ENCODE measurements around the gene COL6A1. TPM values are rescaled to one million over a fixed set of nuclear protein-coding genes. Genes with fewer than 3 reads are reported as not detected.

COL6A1 gene
- total RNA-seq, 1 donor from 2014 or later, result 135 TPM

DNA sequence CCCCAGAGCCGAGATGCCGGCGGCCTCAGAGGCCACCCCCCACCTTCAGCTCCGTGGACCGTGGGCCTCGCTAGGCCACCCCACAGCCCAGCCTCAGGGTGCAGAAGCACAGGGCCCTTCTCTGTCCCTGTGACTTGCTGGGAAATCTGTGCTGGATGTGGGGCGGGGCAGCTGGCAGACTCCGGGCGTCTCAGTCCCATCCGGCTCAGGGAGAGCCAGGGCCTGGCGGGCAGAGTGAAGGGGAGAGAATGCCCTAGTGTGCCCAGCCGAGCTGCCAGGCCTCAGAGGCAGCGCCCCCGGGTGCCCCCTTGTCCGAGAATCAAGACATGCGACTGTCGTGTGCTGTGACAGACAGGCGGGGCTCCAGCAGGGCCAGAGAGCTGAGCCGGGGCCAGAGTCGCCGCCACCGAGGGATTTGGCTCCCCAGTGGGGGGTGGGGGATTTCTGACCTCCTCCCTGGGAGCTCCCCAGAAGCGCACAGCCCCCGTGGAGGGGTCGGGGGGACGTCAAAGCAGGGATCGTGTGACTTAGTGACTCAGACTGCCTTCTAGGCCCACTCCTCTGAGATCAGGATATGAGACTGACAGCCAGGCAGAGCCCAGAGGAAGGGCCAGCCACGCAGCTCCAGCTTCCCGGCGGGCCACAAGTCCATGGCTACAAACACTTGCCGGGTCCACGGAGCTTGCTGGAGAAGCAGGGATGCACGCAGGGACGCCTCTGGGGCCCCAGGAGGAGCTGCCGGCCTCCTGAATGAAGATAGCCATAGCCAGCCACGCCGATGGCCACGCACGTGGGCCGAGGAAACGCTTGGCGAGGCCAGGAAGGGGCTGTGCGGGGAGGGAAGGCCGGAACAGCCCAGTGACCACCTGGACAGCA is 11.9 kb downstream of the COL6A1 start:
- no peak overlapping the region for H3K4me3 ChIP-seq (ENCODE audit: low read depth, low read length)
- no peak for DNase-seq (ENCODE audit: low read depth)
- TF ChIP-seq CTCF (conservative IDR thresholded peaks at IDR 0.05; ENCODE audit: low read depth, low read length), result no peak

DNA sequence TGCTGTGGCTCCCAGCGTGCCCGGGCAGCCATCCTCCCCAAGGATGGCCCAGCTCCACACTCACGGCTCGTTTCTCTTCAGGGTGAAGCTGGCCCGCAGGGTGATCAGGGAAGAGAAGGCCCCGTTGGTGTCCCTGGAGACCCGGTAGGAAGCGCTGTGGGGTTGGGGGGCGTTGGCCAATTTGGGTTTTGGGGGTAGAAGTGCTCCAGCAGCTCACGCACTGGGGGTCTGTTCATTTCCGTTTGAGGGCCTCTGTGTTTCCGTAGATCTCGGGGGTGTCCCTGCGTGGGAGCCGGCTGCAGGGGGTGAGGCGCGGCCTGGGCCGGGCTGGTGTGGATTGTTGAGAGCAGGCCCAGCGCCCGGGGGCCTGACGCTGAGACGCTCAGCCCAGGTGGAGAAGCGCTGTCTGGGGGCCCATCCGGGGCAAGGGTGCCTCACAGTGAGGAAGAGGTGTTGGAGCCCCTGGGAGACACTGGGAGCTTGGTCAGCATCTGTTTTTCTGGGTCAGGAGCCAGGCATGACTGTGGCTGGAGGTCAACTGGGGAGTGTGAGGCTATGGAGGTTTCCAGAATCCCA is 12.6 kb downstream of the COL6A1 start:
- no peak overlapping the region for H3K4me3 ChIP-seq (ENCODE audit: low read depth, low read length)
- TF ChIP-seq CTCF (conservative IDR thresholded peaks at IDR 0.05; ENCODE audit: low read depth, low read length), result no peak
- DNase-seq (ENCODE audit: low read depth), result no peak

DNA sequence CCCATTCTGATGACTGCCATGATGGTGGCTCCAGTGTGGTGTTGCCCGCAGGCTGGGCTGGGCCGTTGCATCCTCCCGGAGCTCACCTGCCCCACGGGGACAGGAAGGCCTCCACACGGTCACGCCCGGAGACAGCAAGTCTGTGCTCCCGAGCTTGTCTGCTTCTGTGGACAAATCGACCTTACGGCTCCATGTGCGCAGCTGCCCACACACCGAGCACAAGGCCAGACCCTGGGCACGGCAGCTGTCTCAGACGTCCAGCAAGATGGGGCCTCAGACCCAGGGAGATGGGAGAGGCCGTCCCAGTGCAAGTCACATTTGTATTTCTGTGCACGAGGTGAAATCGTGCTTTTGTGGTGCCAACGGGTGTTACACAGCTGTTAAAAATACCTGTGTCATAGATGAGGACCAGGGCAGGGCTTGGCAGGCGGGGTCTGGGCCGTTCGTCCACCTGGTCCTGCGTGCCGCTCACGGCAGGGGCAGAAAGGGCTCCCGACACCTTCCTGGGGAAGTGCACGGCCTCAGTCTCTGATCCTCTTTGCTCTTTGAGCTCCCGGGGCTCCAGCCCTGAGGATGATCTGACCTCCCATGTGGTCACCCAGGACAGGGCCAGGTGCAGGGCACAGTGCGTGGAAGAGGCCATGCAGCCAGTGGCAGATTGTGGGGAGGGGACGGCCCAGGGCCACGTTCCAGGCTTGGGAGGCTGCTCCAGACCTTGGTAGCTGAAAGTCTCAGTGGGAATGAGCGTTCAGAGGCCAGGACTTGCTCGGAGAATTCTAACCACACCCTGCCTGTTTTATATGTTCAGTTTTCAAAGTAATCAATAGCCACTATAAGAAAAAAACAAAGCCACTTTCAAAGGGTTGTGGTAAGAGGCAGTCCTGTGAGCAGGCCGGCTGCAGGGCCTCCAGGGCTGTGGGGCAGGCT is 13.5 kb downstream of the COL6A1 start:
- no peak overlapping the region for H3K4me3 ChIP-seq (ENCODE audit: low read depth, low read length)
- no peak for DNase-seq (ENCODE audit: low read depth)
- no peak for TF ChIP-seq CTCF (conservative IDR thresholded peaks at IDR 0.05; ENCODE audit: low read depth, low read length)

GRCh38 chr21:45995686-45996179 is 14.2 kb downstream of the COL6A1 start:
- no peak for DNase-seq (ENCODE audit: low read depth)
- TF ChIP-seq CTCF (conservative IDR thresholded peaks at IDR 0.05; ENCODE audit: low read depth, low read length), result no peak
- H3K4me3 ChIP-seq (ENCODE audit: low read depth, low read length), result no peak overlapping the region

DNA sequence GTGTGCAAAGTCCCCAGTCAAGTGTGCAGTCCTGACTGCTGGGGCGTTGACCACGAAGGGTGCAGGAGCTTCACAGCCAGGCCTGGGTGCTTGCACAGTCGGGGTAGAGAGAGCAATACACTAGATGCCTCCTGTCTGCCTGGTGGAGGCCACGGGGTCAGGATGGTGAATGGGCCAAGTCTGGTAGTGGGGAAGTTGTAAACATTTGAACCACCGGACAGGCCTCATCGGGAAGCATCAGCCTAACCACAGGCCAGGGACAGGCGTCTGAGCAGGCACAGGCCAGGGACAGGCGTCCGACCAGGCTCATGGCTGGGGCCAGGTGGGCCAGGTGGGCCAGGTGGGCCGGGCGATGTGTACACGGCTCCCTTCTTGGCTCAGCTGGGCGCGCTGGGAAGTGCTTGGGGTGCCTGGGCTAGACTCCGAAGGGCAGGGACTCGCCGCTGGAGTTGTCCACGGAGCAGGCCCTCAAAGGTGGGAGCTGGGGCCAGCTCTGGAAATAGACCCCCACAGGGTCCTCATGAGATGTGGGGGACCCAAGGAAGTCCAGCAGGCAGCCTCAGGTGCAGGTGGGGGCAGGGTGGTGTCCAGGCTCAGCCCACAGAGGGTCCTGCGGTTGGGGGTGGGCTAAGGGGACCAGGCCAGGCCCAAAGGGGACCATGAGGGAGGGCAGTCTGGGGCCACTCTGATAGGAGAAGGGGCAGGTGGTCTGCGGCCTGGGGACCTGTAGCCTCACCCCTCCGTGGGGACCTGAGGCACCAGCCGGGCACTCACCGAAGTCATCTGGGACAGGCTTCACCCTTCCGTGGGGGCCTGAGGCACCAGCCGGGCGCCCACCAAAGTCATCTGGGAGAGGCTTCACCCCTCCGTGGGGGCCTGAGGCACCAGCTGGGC is 15.0 kb downstream of the COL6A1 start:
- no peak overlapping the region for H3K4me3 ChIP-seq (ENCODE audit: low read depth, low read length)
- DNase-seq (ENCODE audit: low read depth), result no peak
- no peak for TF ChIP-seq CTCF (conservative IDR thresholded peaks at IDR 0.05; ENCODE audit: low read depth, low read length)

DNA sequence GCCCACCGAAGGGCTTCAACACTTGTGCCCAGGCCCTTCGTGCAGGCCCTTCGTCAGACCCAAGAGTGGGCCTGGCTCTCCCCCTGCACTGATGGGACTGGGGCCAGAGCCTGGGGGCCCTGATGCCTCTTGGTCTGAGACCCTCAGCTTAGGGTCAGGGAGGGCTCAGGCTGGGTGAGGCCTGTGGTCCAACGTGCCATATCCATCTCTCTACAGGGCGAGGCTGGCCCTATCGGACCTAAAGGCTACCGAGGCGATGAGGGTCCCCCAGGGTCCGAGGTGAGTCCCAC is 15.6 kb downstream of the COL6A1 start:
- H3K4me3 ChIP-seq (ENCODE audit: low read depth, low read length), result no peak overlapping the region
- no peak for DNase-seq (ENCODE audit: low read depth)

More for the DNA sequence above, 15.6 kb downstream of the COL6A1 start:
- no peak for TF ChIP-seq CTCF (conservative IDR thresholded peaks at IDR 0.05; ENCODE audit: low read depth, low read length)

Measured in epithelial cell of proximal tubule (primary cell).